Measurements from ENCODE around the gene ADAMTSL2.
A peak's percentile ranks its signal among the peaks of the same experiment; 100 is the strongest.

ADAMTSL2 gene

DNA sequence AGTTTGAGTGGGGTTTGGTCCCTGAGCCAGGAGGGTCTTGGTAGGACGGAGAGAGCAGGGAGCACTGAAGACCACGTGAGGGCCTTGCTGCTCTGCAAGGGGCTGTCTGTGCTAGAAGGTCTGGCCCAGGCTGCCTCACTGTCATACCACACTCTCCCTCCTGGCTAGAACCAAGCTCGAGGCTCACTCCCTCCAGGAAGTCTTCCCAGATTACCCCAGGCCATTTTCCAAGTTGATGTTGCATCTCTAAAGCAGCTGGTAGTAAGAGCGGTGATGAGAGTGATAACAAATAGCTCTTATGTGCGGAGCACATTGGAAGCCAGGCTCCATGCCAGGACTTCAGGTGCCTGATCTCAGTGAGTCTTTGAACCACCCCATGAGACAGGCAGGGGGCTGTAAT is 16.3 kb upstream of the ADAMTSL2 start:
- no peak for DNase-seq (ENCODE audit: low read depth, low spot score)

DNA sequence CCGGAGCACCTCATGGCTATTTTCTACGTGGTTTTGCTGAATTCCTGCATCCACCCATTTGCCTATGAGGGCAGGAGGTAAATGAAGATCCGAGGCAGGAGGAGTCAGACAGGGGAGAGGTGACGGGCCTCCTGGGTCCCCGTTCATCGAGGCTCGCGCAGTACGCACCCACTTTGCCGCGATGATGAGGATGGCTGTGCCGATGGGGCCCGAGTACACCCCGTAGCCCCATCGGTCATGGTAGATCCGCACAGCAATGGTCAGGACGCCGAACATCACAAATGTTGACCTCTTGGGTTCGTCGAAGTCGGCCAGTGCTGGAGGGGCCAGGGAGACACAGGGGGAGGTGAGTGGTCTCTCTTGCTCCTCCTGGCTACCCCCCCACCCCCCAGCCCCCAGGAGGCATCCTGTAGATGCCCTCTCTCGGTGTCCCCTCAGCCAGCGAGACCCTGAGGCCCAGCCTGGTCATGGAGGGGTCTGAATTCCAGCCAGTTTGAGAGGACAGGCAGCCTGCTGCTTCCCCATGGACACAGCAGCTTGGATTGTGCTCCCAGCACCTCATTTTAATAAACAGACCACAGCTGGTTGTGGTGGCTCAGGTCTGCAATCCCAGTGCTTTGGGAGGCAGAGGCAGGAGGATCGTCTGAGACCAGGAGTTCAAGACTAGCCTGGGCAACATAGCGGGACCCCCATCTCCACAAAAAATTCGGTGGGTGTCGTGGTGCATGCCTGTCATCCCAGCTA is 15.6 kb upstream of the ADAMTSL2 start:
- DNase-seq (ENCODE audit: low read depth, low spot score), result no peak

DNA sequence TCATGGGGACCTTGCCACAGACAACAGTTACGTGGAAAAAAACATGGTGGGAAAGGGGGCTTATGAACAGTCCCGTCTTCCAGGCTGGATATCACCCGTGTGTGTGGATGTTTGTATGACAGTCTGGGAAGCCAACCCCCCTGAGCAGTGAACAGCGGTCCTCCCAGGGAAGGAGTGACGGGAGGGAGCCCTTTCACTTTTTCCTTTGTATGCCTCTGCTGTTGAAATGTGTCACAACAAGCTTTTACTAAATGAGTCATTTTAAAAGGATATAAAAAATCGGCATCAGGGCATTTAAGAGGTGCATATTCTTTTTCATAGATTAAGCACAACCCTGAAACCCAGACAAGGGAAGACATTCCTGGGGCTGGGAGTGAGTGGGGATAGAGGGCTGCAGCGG is 14.8 kb upstream of the ADAMTSL2 start:
- no peak for DNase-seq (ENCODE audit: low read depth, low spot score)

DNA sequence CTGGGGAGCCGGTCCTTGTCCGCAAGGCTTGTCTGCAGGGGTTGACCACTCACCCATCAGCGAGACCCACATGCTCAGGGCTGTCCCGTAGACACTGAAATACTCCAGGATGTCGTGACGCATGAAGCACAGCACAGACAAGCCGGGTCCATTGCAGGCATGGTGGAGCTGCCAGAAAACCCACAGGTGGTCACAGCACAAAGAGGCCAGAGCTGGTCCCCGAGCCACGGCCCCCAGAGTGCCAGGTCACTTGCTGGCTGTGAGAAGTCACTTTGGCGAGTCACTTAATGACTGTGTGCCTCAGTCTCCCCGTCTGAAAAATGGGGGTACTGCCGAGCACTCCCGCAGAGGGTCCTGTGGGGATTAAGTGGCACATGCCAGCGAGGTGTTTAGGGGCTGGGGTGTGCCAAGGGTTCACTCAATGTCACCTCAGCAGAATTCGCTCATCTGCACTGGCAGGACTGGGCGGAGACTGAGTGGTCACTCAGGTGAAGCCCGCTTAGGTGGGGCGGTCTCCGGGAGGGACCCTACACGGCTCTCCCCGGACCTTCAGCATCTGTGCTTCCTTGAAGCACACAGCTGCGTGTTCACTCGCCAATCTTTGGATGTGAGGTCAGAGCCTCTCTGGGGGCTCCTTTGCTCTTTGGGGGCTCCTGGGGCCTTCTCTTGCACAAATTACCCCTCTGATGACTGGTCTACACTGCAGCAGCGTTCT is 14.2 kb upstream of the ADAMTSL2 start:
- no peak for DNase-seq (ENCODE audit: low read depth, low spot score)

DNA sequence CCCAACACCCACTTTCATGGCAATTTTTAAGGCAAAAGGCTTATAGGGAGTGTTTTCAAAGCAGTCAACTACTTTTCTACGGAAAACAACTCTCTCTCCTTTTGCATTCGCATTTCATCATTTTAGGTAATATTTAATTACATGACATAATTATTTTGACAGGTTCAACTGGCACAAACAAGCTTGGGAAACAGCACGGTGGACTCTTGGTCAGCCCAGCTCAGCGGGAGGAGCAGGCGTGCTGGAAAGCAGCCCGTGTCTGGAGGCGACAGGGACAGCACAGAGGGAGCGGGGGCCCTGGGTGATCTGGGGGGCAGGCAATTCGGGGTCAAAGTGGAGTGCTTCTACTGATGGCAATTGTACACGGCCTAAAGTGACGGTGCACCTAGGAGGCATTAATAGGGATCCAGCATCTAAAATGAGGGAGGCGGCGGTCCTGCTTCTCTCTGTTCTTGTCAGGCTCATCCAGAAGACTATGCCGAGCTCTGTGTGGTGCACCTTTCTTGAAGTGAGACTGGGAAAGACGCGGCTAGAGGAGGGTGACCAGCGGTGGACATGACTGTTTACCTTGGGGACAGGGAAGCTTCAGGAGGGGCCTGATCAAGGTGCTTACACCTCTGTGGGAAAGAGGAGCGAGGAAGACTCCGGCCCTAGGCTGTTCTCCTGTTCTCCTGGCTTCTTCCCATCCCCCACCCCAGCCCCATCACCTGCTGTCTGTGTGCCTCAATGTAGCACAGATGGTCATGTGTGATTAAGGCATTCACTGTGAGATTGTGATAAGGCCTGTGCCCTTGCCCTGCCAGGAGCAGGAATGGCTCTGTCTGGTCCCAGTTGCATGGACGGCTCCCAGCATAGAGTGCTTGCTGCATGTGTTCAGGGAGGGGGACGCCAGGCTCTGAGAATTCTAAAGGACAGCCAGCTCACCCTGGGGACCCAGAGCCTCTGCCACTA is 13.1 kb upstream of the ADAMTSL2 start:
- DNase-seq (ENCODE audit: low read depth, low spot score), result no peak

DNA sequence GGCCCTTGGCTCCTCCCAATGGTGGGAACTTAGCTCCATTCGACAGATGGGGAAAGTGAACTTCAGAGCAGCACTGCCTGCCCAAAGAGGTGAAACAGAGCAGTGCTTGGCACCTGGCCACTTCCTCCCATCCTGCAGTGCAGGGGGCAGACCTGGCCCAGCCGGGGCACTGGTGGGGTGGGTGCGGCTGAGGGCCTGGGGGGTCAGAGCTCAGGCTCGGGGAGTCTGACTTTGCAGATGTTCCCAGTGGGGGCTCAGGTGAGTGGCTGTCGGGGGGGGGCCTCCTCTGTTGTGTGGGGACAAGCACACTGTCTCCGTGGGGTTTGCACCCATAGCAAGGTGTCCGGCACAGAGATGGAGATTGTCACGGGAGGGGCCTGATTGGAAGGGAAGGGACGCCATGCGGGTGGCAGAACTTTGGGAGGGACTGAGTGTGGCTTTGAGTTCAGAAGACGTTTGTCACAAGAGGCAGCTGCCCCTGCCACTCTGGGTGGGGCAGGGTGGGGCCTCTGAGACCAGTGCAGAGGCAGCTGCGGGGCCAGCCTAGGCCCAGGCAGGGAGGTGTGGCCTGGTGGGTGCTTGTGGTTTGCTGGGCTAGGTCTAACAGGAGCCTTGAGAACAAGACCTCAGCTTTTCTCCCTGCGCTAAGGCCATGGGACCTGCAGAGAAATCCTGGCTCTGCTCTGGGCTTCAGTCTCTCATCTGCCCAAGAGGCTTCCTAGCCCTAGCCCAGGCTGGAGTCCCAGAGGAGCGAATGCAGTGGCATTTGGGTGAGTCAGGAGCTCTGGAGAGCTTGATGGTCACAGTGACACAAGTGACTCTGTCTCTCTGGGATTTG is 12.2 kb upstream of the ADAMTSL2 start:
- no peak for DNase-seq (ENCODE audit: low read depth, low spot score)

DNA sequence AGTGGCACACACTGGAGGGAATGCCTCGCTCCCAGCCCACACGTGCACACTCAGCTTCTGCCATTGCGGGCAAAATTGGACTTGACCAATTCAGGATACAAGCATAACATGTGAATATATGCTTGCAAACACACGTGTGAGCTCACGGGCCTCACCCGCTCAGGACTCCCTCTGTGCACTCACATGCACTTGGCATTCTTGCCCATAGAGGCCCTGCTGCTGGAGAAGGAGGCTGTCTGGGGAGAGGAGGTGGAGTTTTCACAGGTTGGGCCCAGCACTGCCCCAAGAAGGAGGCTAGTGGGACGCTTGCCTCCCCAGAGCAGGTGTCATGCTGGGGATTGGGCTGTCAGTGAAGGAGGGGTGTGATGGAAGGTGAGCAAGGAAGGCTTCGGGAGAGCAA is 11.4 kb upstream of the ADAMTSL2 start:
- no peak for DNase-seq (ENCODE audit: low read depth, low spot score)

DNA sequence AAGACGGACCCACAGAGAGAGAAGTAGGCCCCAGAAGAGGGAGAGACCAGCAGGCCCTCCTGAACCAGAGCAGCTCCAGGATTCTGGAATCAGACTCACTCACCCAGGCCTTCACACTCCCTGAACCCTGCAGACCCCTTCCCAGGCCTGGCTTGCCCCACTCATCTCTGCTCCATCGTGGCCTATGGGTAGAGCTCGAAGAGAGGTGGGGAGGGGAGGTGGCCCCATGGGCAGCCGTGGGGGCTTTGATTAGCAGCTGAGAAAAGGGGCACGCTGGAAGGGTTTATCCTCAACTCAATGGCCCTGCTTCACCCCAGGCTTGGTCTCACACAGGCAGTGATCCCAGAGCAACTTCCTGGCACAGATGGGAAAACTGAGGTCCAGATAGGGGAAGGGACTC is 10.4 kb upstream of the ADAMTSL2 start:
- no peak for DNase-seq (ENCODE audit: low read depth, low spot score)

DNA sequence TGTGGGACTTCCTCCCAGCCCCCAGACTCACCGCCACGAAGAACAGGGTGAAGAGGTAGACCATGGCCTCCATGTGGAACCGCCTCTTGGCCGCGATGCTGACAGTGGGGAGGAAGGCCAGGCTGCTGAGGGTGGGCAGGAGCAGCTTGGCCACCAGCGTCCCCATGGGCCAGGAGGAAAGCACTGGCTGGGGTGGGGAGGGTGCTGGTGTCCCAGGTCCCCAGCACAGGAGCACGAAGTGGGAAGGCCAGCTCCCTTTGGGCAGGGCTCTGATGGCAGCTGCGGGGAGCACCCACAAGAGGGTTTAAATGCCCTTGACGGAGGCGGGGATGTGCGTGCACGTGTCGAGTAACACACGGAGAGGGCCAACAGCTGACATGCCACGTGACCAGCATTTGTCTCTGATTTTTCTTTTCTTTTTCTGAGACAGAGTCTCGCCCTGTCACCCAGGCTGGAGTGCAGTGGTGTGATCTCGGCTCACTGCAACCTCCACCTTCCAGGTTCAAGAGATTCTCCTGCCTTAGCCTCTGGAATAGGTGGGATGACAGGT is 9.8 kb upstream of the ADAMTSL2 start, which contains the start of gene MYMK:
Gene MYMK, minus strand, starts transcription at position 281 of the 550 bp plus-strand sequence. Its CDS starts 115 bp downstream, at position 166.
- DNase-seq (ENCODE audit: low read depth, low spot score), result no peak

DNA sequence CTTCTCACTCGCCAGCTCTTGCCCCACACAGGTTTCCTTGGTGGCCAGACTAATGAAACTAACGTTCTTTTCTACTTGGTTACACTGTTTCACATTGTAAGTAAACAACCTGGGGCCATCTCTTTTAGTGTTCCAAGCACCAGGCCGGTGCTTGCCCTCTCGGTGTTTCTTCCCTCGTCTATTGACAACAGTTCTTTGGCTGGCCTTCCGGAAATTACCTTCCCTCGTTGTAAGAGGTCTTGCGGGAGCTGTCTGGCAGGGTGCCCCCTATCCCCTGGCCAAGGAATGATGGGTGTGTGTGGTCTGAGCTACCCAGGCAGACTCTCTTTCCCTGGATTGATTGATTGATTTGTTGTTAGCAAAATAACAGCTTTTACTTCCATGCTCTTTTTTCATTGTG is 8.8 kb upstream of the ADAMTSL2 start:
- no peak for DNase-seq (ENCODE audit: low read depth, low spot score)

DNA sequence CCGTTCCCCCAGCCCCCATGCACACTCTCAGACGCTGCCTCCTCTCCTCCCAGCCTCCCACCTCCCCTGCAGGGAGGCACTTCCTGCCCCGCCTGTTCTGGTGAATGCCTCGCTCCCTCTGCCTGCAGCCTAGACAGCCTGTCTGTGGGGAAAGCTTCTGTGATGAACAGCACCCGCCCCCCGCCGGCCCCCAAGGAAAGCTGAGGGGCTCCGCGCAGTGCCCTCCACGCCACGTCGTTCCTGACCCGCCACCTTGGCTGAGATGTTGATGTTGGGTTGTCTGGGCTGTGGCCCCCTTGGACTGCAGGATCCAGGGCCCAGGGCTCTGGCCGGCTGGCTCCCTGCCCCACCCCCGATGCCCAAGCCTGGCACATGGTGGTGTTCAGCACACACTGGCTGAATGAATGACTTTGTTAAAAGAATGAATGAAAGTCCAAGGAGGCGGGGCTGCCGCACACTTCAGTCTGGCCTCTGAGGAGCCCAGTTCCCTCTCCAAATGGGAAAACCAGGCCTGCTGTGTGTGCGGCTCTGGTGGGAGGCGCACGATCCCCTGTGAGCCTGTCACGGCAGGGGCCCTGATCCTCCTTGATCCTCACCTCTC is 7.7 kb upstream of the ADAMTSL2 start:
- DNase-seq (ENCODE audit: low read depth, low spot score), result no peak

DNA sequence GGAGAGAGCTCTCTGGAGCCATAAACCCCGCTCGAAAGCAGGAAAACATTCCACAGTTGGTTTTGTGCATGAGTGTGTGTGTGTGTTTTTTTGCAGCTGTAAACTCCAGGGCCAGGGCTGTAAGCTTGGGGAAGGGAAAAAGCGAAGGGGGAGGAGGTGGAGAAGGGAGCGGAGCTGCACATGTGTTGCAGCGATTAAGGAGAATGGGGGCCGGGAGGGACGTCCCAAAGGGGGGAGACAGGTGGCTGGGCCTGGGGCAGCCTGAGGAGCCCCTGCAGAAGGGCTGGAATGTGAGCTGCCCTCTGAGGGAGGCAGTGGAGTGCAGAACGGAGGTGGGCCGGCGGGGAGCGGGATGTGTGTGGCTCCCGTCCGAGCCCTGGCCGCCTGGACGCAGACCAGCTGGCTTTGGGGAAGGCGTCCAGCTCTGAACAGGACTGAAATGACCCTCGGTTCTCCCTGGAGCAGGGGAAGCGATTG is 7.0 kb upstream of the ADAMTSL2 start:
- DNase-seq (ENCODE audit: low read depth, low spot score), result no peak

DNA sequence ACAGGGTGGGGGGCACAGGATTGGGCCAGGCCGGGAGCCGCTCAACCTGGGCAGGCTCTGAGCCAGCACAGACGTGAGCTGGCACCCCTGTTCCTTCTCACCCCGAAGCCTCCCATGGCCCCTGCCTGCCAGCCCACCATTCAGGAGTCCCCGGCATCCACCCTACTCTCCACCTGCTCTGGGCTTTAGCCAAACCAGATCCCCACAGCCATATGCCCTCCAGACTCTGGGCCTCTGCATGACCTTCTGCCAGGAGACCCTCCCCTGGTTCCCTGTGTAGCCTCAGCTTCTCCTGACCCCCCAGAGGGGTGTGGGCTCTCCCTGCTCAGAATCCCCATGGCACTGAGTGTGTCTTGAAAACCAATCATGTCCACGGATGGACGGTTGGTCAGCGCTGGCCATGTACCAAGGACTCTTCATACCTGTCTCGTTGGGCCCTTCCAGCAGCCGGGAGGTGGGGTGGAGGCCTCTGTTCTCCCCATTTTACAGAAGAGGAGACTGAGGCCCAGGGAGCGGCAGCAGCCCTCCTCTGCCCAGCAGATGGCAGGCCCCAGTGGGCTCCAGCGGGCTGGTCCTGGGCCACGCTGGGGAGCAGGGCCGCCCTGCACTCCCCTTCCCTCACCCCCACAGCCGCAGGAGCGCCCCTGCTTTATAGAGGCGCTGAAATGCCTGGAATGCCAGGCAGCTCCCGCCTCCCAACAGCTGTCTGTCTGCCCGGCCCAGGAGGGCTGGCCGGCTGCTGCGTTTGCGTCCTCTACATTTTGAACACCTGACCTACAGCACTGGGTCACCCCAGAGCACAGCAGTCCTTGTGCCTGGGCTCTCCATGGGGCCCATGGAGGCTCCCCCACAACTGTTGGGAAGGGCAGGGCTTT is 6.3 kb upstream of the ADAMTSL2 start:
- no peak for DNase-seq (ENCODE audit: low read depth, low spot score)

DNA sequence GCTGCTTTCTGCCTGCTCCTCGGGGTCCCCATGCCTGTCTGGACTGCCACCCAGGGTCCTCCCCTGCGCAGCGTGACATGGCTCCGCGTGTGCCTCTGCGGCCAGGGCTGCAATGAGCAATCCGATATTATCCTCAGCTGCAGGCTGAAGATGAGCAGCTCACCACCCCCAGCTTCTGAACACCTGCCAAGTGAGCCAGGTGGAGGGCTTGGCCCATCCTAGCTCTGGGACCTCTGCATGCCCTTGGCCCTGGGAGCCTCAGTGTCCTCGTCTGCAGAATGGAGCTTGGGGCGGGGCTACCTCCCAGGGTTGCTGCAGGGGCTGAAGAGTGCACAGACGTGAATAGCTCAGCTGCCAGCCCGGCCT is 5.6 kb upstream of the ADAMTSL2 start:
- DNase-seq (ENCODE audit: low read depth, low spot score), result no peak

DNA sequence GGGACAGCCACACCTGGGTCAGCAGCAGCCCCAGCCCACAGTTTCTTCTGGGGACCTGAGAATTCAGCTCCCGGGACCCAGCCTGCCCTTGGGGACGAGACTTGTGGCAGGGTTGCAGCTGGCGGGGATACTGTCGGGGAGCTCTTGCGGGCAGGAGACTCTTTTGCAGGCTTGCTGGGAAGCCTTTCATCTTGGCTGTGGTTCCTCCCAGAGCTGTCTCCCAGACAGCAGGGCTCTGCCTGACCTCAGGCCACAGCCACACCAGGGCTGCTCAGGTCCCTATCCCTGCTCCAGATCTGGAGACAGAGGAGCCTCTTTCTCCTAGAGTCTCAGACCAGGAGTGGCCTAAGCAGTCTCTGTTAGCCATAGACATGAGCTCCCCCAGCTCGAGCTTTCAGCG is 5.0 kb upstream of the ADAMTSL2 start:
- DNase-seq (ENCODE audit: low read depth, low spot score), result peak; percentile 58

DNA sequence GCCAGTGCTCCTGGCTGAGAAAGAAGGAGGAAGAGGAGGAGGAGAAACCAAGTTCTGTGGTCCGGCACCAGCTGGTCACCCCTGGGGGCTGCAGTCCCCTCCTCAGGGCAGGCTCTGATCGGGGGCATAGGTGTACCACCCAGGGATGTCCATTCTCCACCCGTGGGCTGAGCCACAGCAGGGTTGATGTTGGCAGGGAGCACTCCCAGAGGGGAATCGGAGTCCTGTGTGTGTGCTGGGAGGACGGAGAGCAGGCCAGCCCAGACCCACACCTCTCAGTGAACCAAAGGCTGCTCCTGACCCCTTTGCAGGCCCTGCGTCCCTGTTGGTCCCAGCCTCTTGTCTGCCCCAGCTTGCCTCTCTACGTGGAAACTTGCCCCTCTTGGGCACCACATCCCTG is 4.6 kb upstream of the ADAMTSL2 start:
- DNase-seq (ENCODE audit: low read depth, low spot score), result no peak

DNA sequence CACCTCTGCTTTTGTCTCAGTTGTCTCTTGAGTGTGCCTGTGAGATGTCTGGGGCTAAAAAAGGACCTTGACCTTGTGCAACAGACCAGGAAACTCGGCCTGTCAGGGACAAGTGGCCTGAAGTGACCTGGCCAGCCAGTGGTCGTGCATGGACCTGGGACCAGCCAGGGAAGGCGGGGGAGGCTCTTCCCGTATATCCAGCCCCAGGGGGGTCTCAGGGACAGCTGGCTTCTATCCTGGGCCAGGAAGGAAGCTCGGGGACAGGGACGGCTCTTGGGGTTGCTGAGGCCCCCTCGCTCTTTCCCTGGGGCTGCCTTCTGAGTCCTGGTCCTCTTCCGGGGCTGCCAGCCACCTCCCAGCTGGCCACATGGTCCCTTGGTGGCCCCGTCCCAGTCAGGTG is 3.2 kb upstream of the ADAMTSL2 start:
- no peak for DNase-seq (ENCODE audit: low read depth, low spot score)

DNA sequence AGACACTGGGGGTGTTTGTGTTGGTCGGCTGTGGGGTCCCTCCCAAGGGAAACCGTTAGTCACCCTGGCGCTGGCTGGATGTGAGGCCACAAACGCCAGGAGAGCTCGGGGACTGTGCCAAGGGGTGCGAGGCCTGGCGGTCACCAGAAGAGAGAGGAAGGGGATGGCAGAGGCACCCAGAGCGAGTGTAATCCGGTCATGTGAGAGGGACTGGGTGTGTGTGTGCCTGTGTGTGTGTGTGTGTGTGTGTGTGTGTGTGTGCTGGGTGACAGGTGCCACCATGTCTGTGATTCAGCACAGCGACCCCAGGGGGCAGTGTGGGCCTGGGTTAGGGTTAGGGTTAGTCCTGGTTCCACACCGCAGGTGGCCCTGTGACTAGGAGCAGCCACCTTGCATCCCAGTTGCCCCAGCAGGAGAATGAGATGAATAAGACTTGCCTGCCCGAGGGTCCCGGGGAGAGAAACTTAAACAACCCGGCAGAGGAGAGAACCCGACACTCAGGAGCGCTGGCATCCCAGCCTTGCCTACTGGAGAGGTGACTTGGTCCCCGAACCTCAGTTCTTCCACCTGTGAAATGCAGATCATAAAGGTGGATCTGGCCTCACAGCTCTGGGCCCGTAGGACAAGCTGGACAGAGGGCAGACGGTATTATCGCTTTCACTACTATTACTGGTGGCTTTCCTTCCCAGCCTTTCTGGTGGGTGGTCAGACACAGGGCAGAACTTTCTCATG is 1.4 kb upstream of the ADAMTSL2 start:
- peak; percentile 91 for DNase-seq (ENCODE audit: low read depth, low spot score)

DNA sequence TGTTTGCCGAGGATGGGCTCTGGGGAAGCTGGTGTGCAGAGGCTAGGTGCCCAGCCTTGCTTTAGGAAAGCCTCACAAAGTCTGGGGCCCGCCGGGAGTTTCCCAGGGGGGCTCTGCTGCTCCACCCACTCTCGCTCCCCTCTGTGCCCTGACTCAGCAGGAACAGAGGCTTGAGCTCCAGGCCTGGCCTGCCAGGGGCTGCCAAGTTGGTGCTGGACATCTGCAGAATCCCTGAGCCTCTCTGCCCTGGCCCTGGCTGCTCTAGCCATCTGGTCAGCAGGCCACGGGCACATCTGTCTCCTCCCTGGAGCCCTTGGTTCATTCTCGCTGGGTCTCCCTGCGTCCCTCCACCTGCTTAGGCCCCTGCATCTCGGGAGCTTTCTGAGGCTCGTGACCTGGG is 647 bp upstream of the ADAMTSL2 start:
- DNase-seq (ENCODE audit: low read depth, low spot score), result no peak
